D721Med (cell line): ENCODE results near the gene CCDC12.

Experiments used
- DNase-seq: peaks from one replicate; pipeline ENCODE4 v3.0.0; 2011; ENCODE audit warnings: low spot score; ENCODE audit not compliant: insufficient read length
- FAIRE-seq: peaks from 2 replicates; lab custom pipeline; 2011; peaks lifted over from hg19 to GRCh38; lab: Jason Lieb, UNC
- TF ChIP-seq, protein P1 (sequence below): IDR thresholded peaks from 2 replicates; pipeline ENCODE4 v1.5.1; 2012; ENCODE audit warnings: mild to moderate bottlenecking, control low read depth; ENCODE audit not compliant: insufficient read depth; ENCODE audit errors: missing control alignments

CCDC12 gene

GRCh38 chr3:46891132-46891531 lies 85.4 kb downstream of the CCDC12 start:
- TF ChIP-seq, protein P1, sequence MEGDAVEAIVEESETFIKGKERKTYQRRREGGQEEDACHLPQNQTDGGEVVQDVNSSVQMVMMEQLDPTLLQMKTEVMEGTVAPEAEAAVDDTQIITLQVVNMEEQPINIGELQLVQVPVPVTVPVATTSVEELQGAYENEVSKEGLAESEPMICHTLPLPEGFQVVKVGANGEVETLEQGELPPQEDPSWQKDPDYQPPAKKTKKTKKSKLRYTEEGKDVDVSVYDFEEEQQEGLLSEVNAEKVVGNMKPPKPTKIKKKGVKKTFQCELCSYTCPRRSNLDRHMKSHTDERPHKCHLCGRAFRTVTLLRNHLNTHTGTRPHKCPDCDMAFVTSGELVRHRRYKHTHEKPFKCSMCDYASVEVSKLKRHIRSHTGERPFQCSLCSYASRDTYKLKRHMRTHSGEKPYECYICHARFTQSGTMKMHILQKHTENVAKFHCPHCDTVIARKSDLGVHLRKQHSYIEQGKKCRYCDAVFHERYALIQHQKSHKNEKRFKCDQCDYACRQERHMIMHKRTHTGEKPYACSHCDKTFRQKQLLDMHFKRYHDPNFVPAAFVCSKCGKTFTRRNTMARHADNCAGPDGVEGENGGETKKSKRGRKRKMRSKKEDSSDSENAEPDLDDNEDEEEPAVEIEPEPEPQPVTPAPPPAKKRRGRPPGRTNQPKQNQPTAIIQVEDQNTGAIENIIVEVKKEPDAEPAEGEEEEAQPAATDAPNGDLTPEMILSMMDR, result no peak
- FAIRE-seq (no peak), DNase-seq (no peak)

GRCh38 chr3:46890132-46890531 lies 86.4 kb downstream of the CCDC12 start:
- FAIRE-seq, result no peak
- no peak for DNase-seq
- TF ChIP-seq, protein P1, result no peak

- TF ChIP-seq, protein P1, result no peak
- FAIRE-seq, result no peak
- DNase-seq, result no peak
These were observed 87.0 kb downstream of the CCDC12 start for GRCh38 chr3:46889381-46890110.

- FAIRE-seq (no peak), DNase-seq (no peak)
- TF ChIP-seq, protein P1, result no peak
These were observed 87.8 kb downstream of the CCDC12 start for GRCh38 chr3:46888705-46889104.

- TF ChIP-seq, protein P1, result no peak
- FAIRE-seq (no peak), DNase-seq (no peak)
These were observed 88.5 kb downstream of the CCDC12 start for GRCh38 chr3:46887980-46888494.

DNA sequence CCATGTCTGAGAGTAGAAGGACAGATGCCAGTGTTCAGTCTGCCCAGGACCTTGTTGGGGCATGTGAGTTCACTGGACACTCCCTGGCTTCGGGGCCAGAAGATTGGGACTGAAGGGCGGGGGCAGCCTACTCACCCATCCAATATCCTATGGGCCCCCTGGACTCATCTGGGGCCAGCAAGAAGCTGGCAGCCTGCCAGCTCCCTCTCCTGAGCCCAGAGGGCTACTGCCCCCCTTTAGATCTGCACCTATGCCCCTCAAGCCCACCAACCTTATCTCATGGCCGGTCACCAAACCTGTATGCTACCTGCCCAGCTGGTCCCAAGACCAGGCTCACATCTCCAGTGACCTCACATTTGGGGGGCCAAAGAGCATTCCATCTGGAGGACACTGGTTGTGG lies 90.9 kb downstream of the CCDC12 start:
- FAIRE-seq (no peak), DNase-seq (no peak)
- TF ChIP-seq, protein P1, result no peak

GRCh38 chr3:46884929-46885328 lies 91.6 kb downstream of the CCDC12 start:
- TF ChIP-seq, protein P1, result no peak
- FAIRE-seq (no peak), DNase-seq (no peak)
